GM12801 (cell line): ENCODE results near the gene SUCLG2.

ENCODE experiments used
- TF ChIP-seq, protein P1 (sequence below): IDR thresholded peaks from one replicate; pipeline ENCODE4 v1.5.1; 2011; ENCODE audit warnings: control low read depth; ENCODE audit not compliant: insufficient read length; ENCODE audit errors: extremely low read depth

The SUCLG2 gene

GRCh38 chr3:67609709-67610108 lies 44.7 kb downstream of the SUCLG2 start:
- TF ChIP-seq, protein P1, sequence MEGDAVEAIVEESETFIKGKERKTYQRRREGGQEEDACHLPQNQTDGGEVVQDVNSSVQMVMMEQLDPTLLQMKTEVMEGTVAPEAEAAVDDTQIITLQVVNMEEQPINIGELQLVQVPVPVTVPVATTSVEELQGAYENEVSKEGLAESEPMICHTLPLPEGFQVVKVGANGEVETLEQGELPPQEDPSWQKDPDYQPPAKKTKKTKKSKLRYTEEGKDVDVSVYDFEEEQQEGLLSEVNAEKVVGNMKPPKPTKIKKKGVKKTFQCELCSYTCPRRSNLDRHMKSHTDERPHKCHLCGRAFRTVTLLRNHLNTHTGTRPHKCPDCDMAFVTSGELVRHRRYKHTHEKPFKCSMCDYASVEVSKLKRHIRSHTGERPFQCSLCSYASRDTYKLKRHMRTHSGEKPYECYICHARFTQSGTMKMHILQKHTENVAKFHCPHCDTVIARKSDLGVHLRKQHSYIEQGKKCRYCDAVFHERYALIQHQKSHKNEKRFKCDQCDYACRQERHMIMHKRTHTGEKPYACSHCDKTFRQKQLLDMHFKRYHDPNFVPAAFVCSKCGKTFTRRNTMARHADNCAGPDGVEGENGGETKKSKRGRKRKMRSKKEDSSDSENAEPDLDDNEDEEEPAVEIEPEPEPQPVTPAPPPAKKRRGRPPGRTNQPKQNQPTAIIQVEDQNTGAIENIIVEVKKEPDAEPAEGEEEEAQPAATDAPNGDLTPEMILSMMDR: no peak

GRCh38 chr3:67608034-67608433 lies 46.4 kb downstream of the SUCLG2 start:
- TF ChIP-seq, protein P1: no peak

DNA sequence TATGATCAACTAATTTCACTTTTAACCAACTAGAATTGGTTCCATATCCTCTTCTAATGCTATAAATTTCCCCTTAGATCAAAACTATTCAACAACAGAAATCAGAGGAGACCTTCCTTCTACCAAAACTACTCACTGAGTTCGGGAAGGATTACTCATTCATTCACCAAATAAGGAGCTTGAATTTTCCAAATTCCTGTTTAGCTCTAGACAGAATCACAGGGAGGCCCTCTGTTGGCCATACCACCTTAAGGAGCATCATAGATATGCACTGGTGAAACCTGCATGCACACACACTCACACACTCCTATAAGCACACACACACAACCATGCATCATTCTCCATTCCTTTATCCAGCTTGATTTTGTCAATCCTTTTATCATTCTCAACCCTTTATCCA lies 49.0 kb downstream of the SUCLG2 start:
- TF ChIP-seq, protein P1: no peak

GRCh38 chr3:67602816-67603215 lies 51.6 kb downstream of the SUCLG2 start:
- TF ChIP-seq, protein P1: no peak

GRCh38 chr3:67601919-67602608 lies 52.3 kb downstream of the SUCLG2 start:
- TF ChIP-seq, protein P1: no peak

- TF ChIP-seq, protein P1: no peak
Measured at GRCh38 chr3:67601385-67601784, 53.0 kb downstream of the SUCLG2 start.

GRCh38 chr3:67599821-67600220 lies 54.6 kb downstream of the SUCLG2 start:
- TF ChIP-seq, protein P1: no peak
